ENCODE measurements around the gene UVRAG.
A peak's percentile ranks its signal among the peaks of the same experiment; 100 is the strongest.

UVRAG gene

GRCh38 chr11:75902631-75903030 lies 87.6 kb downstream of the UVRAG start (continued):
- TF ChIP-seq ZNF555 (tag by site-specific recombination; conservative IDR thresholded peaks at IDR 0.05) (no peak), ZBTB26 (tag by site-specific recombination; optimal IDR thresholded peaks at IDR 0.05) (no peak), ZNF701 (tag by site-specific recombination; IDR thresholded peaks at IDR 0.05) (no peak), ZNF280C (tag by site-specific recombination; IDR thresholded peaks at IDR 0.05) (no peak)
- TF ChIP-seq, protein P1, sequence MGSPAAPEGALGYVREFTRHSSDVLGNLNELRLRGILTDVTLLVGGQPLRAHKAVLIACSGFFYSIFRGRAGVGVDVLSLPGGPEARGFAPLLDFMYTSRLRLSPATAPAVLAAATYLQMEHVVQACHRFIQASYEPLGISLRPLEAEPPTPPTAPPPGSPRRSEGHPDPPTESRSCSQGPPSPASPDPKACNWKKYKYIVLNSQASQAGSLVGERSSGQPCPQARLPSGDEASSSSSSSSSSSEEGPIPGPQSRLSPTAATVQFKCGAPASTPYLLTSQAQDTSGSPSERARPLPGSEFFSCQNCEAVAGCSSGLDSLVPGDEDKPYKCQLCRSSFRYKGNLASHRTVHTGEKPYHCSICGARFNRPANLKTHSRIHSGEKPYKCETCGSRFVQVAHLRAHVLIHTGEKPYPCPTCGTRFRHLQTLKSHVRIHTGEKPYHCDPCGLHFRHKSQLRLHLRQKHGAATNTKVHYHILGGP (tag by site-specific recombination; IDR thresholded peaks at IDR 0.05) = no peak

DNA sequence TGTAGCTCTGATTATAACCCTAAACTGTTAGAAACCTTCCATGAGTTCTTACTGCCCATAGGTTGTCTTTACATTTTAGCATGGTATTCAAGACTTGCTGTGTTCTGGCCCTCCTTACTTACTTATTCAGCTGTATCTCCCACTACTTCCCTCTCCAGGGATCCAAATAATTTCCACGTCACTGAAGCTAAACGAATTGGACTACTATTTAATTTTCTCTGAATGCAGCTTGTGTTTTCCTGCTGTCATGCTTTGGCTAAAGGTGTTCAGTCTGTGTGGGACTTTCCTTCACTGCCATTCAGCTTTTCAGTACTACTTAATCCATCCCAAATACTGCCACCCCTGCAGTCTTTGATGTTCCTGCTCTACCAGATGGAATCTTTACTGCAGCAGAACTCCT lies 88.3 kb downstream of the UVRAG start:
- TF ChIP-seq ZNF16 (tag by site-specific recombination; IDR thresholded peaks at IDR 0.05; ENCODE audit: low read depth) = no peak
- TF ChIP-seq ZBTB17 (tag by site-specific recombination; IDR thresholded peaks at IDR 0.05) = no peak
- TF ChIP-seq, protein P2, sequence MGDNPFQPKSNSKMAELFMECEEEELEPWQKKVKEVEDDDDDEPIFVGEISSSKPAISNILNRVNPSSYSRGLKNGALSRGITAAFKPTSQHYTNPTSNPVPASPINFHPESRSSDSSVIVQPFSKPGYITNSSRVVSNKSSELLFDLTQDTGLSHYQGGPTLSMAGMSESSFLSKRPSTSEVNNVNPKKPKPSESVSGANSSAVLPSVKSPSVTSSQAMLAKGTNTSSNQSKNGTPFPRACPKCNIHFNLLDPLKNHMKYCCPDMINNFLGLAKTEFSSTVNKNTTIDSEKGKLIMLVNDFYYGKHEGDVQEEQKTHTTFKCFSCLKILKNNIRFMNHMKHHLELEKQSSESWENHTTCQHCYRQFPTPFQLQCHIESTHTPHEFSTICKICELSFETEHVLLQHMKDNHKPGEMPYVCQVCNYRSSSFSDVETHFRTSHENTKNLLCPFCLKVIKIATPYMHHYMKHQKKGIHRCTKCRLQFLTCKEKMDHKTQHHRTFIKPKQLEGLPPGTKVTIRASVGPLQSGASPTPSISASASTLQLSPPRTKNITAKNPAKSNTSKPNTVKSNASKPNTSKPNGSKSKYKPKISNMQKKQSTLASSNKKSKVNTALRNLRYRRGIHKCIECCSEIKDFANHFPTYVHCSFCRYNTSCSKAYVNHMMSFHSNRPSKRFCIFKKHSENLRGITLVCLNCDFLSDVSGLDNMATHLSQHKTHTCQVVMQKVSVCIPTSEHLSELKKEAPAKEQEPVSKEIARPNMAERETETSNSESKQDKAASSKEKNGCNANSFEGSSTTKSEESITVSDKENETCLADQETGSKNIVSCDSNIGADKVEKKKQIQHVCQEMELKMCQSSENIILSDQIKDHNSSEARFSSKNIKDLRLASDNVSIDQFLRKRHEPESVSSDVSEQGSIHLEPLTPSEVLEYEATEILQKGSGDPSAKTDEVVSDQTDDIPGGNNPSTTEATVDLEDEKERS (tag by site-specific recombination; IDR thresholded peaks at IDR 0.05) = no peak
- TF ChIP-seq ZNF660 (tag by site-specific recombination; IDR thresholded peaks at IDR 0.05) = no peak
- H3K27ac ChIP-seq (ENCODE audit: extremely low read depth, low read depth, low read length) = no peak overlapping the region
- H3K4me3 ChIP-seq (ENCODE audit: low read depth, low read length) = no peak overlapping the region
- CTCF ChIA-PET = interaction anchor here (0.7 to 2.0 kb wide), 4 partner anchors 35 to 415 kb away, joined by 4 to 6 read pairs (median 6); no protein-coding TSS in a partner anchor
- POLR2A ChIA-PET = no interaction called here
- H3K36me3 ChIP-seq (ENCODE audit: control insufficient read depth in 2 of 2, insufficient read depth in 1 of 2, low read length in 2 of 2) = no peaks in the 10 kb centered on the region
- H3K9me3 ChIP-seq (ENCODE audit: control insufficient read depth, insufficient read depth, low read depth, low read length) = no peaks in the 10 kb centered on the region
- no peaks in the 10 kb centered on the region for H3K4me1 ChIP-seq (ENCODE audit: control insufficient read depth, insufficient read depth, low read length)

DNA sequence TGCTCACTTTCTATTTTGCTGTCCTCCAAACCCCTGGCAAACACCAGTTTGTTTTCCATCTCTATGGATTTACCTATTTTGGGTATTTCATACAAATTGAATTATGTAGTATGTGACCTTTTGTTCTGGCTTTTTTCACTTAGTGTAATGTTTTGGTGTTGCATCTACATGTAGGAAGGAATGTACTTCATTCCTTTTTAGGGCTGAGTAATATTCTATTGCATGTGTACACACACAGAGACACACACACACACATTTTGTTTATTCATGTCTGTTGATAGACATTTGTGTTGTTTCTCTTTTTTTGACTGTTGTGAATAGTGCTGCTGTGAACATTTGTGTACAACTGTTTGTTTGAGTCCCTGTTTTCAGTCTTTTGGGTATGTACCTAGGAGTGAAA lies 90.4 kb downstream of the UVRAG start:
- no peak overlapping the region for H3K4me3 ChIP-seq (ENCODE audit: low read depth, low read length)
- no peaks in the 10 kb centered on the region for H3K36me3 ChIP-seq (ENCODE audit: control insufficient read depth in 2 of 2, insufficient read depth in 1 of 2, low read length in 2 of 2)
- TF ChIP-seq ZNF48 (tag by site-specific recombination; IDR thresholded peaks at IDR 0.05) (no peak), ZNF146 (tag by site-specific recombination; IDR thresholded peaks at IDR 0.05) (peak; percentile 59), ZNF514 (tag by site-specific recombination; IDR thresholded peaks at IDR 0.05) (no peak), ZBTB26 (tag by site-specific recombination; optimal IDR thresholded peaks at IDR 0.05) (no peak)
- no peaks in the 10 kb centered on the region for H3K4me1 ChIP-seq (ENCODE audit: control insufficient read depth, insufficient read depth, low read length)
- no peak overlapping the region for H3K27ac ChIP-seq (ENCODE audit: extremely low read depth, low read depth, low read length)
- ChIA-PET POLR2A (no interaction called here), CTCF (interaction anchor here (0.9 kb wide), 1 partner anchor 247 kb away, joined by 3 read pairs; no protein-coding TSS in a partner anchor)
- H3K9me3 ChIP-seq (ENCODE audit: control insufficient read depth, insufficient read depth, low read depth, low read length) = no peaks in the 10 kb centered on the region

All from HEK293 (cell line).